Measurements from ENCODE around the gene RASSF8.

Gene RASSF8

GRCh38 chr12:25993901-25994651 lies 35.6 kb downstream of the RASSF8 start:
- DNase-seq (ENCODE audit: low read depth), result peak; percentile 95

GRCh38 chr12:25994901-25995625 lies 36.6 kb downstream of the RASSF8 start:
- no peak for DNase-seq (ENCODE audit: low read depth)

GRCh38 chr12:25995906-25996305 lies 37.4 kb downstream of the RASSF8 start:
- no peak for DNase-seq (ENCODE audit: low read depth)

GRCh38 chr12:25996677-25997076 lies 38.2 kb downstream of the RASSF8 start:
- DNase-seq (ENCODE audit: low read depth), result no peak

- peak; percentile 99 for DNase-seq (ENCODE audit: low read depth)
Observed at GRCh38 chr12:25997201-25997963, 38.9 kb downstream of the RASSF8 start.

GRCh38 chr12:26000898-26001297 lies 42.4 kb downstream of the RASSF8 start:
- no peak for DNase-seq (ENCODE audit: low read depth)

GRCh38 chr12:26001530-26001929 lies 43.0 kb downstream of the RASSF8 start:
- no peak for DNase-seq (ENCODE audit: low read depth)

GRCh38 chr12:26003065-26003464 lies 44.6 kb downstream of the RASSF8 start:
- DNase-seq (ENCODE audit: low read depth), result no peak

GRCh38 chr12:26007566-26007965 lies 49.1 kb downstream of the RASSF8 start:
- DNase-seq (ENCODE audit: low read depth), result no peak

- DNase-seq (ENCODE audit: low read depth), result no peak
Observed at GRCh38 chr12:26009593-26009992, 51.1 kb downstream of the RASSF8 start.

GRCh38 chr12:26010293-26010821 lies 51.9 kb downstream of the RASSF8 start:
- peak; percentile 79 for DNase-seq (ENCODE audit: low read depth)

- no peak for DNase-seq (ENCODE audit: low read depth)
Observed at GRCh38 chr12:26011099-26011498, 52.6 kb downstream of the RASSF8 start.

- DNase-seq (ENCODE audit: low read depth), result no peak
Observed at GRCh38 chr12:26014085-26014484, 55.6 kb downstream of the RASSF8 start.

GRCh38 chr12:26016516-26016915 lies 58.0 kb downstream of the RASSF8 start:
- no peak for DNase-seq (ENCODE audit: low read depth)

GRCh38 chr12:26017484-26018211 lies 59.2 kb downstream of the RASSF8 start:
- DNase-seq (ENCODE audit: low read depth), result no peak

- DNase-seq (ENCODE audit: low read depth), result no peak
Observed at GRCh38 chr12:26018926-26019325, 60.4 kb downstream of the RASSF8 start.

- no peak for DNase-seq (ENCODE audit: low read depth)
Observed at GRCh38 chr12:26021534-26021933, 63.1 kb downstream of the RASSF8 start.

- no peak for DNase-seq (ENCODE audit: low read depth)
Observed at GRCh38 chr12:26022043-26022442, 63.6 kb downstream of the RASSF8 start.

GRCh38 chr12:26026713-26027112 lies 68.2 kb downstream of the RASSF8 start:
- DNase-seq (ENCODE audit: low read depth), result no peak

GRCh38 chr12:26027401-26027800 lies 68.9 kb downstream of the RASSF8 start:
- DNase-seq (ENCODE audit: low read depth), result no peak

- no peak for DNase-seq (ENCODE audit: low read depth)
Observed at GRCh38 chr12:26028953-26029735, 70.7 kb downstream of the RASSF8 start.

All from HS-27A (cell line).